Upper lobe of right lung (tissue), 1 donor: Measurements from ENCODE around the gene ZNF71. TPM values are rescaled to one million over a fixed set of nuclear protein-coding genes. Genes with fewer than 3 reads are reported as not detected.

Source experiments
- ATAC-seq: fragments of 200-7000 bp; cut with Tn5 transposase; one replicate; pipeline ENCODE4 v1.9.1; 2020; ENCODE audit warnings: mild to moderate bottlenecking, moderate library complexity
- DNase-seq: peaks from one replicate; pipeline ENCODE4 v3.0.0-alpha.2; 2020
- H3K27ac ChIP-seq: fragments of 200-600 bp; one replicate; pipeline ENCODE4 v1.8.0; 2022
- H3K27me3 ChIP-seq: fragments of 200-600 bp; one replicate; pipeline ENCODE4 v1.8.0; 2022; ENCODE audit warnings: mild to moderate bottlenecking
- H3K36me3 ChIP-seq: fragments of 200-600 bp; one replicate; pipeline ENCODE4 v1.8.0; 2022
- H3K4me1 ChIP-seq: fragments of 200-600 bp; one replicate; pipeline ENCODE4 v1.8.0; 2022
- H3K4me3 ChIP-seq: fragments of 200-600 bp; one replicate; pipeline ENCODE4 v1.8.0; 2022; ENCODE audit warnings: mild to moderate bottlenecking
- H3K9me3 ChIP-seq: fragments of 200-600 bp; one replicate; pipeline ENCODE4 v1.8.0; 2022
- CTCF ChIP-seq: fragments of 200-600 bp; IDR thresholded peaks from one replicate; pipeline ENCODE4 v1.8.0; 2022; ENCODE audit warnings: antibody characterized with exemption
- intact Hi-C: fragments of 100-400 bp; cut with DNase I; formaldehyde crosslinking; loops from one replicate; pipeline ENCODE4 v1.11.0; 2022
- total RNA-seq: library from RNA; stranded (reverse); fragmentation: NEBNext Ultra II Directional; extraction: Animal tissue kit (Norgen Biotek cat#: 25700); gene quantifications from one replicate; pipeline ENCODE4 v1.2.1, GENCODE V29; 2021
- donor health status: DM: no; HTN: yes; CAD: no; lungs with severe emphysema.

ZNF71 gene
- total RNA-seq, 1 donor from 2014 or later = 7.0 TPM

- no peak for TF ChIP-seq CTCF
- intact Hi-C loops = no loop called here
- peaks cover 21% of the 10 kb centered on the region for H3K9me3 ChIP-seq
Observed at GRCh38 chr19:56623006-56623405, 27.9 kb downstream of the ZNF71 start.

GRCh38 chr19:56625708-56626107 lies 30.6 kb downstream of the ZNF71 start:
- H3K4me1 ChIP-seq = no peaks in the 10 kb centered on the region
- intact Hi-C loops = no loop called here
- ATAC-seq (no peak), DNase-seq (no peak)
- H3K36me3 ChIP-seq = peaks cover 8% of the 10 kb centered on the region
- H3K27me3 ChIP-seq = no peaks in the 10 kb centered on the region
- no peak overlapping the region for H3K4me3 ChIP-seq
- H3K9me3 ChIP-seq = peaks cover 27% of the 10 kb centered on the region
- no peak for TF ChIP-seq CTCF
- H3K27ac ChIP-seq = no peak overlapping the region

More at GRCh38 chr19:56623006-56623405, 27.9 kb downstream of the ZNF71 start:
- no peak for ATAC-seq
- Histone ChIP-seq H3K36me3 (peaks cover 8% of the 10 kb centered on the region), H3K4me1 (no peaks in the 10 kb centered on the region), H3K27me3 (no peaks in the 10 kb centered on the region), H3K27ac (no peak overlapping the region), H3K4me3 (no peak overlapping the region)
- DNase-seq = no peak

- ATAC-seq (no peak), DNase-seq (no peak)
- Histone ChIP-seq H3K36me3 (no peaks in the 10 kb centered on the region), H3K9me3 (peaks cover 28% of the 10 kb centered on the region), H3K27ac (no peak overlapping the region), H3K4me1 (no peaks in the 10 kb centered on the region), H3K4me3 (no peak overlapping the region), H3K27me3 (no peaks in the 10 kb centered on the region)
- intact Hi-C loops = no loop called here
- no peak for TF ChIP-seq CTCF
Observed at GRCh38 chr19:56633021-56633420, 37.9 kb downstream of the ZNF71 start.

DNA sequence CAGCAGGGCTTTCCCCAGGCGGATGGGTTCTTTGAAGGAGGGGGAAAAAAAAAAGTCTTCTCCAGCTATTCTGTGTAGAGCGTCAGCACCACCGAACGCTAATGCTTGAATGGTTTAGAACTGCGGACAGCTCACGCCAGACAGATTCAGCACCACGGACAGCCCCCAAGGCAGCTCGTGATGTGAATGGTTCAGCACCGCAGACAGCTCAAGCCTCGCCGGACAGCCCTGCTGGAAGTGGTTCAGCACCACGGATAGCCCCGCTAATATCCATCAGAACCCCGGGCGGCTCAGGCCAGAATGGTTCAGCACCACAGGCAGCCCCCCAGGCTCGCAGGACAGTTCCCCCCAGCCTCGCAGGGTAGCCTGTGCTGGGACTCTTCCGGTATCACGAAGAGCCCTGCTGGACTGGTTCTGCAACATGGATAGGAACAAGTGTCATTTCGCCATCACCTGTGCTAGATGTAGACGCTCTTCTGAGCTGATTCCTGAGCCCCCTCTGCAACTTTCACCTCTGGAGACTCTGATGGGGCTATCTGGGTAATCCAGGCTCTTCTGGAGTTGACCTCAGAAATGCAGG lies 43.0 kb downstream of the ZNF71 start:
- ATAC-seq = peak; percentile 61
- intact Hi-C loops = no loop called here
- Histone ChIP-seq H3K9me3 (peaks cover 13% of the 10 kb centered on the region), H3K4me3 (no peak overlapping the region), H3K4me1 (no peaks in the 10 kb centered on the region), H3K36me3 (no peaks in the 10 kb centered on the region), H3K27me3 (peaks cover 9% of the 10 kb centered on the region), H3K27ac (no peak overlapping the region)
- no peak for DNase-seq
- TF ChIP-seq CTCF = no peak

GRCh38 chr19:56639217-56639616 lies 44.1 kb downstream of the ZNF71 start:
- peaks cover 12% of the 10 kb centered on the region for H3K9me3 ChIP-seq
- H3K36me3 ChIP-seq = no peaks in the 10 kb centered on the region
- H3K27ac ChIP-seq = no peak overlapping the region
- no peak overlapping the region for H3K4me3 ChIP-seq
- DNase-seq (no peak), ATAC-seq (no peak)
- H3K27me3 ChIP-seq = peaks cover 20% of the 10 kb centered on the region
- intact Hi-C loops = no loop called here
- no peak for TF ChIP-seq CTCF
- H3K4me1 ChIP-seq = no peaks in the 10 kb centered on the region
